GM11168 (cell line): ENCODE measurements around the gene KIF5C.

Source experiments
- in situ Hi-C: fragments of 300-500 bp; cut with MboI; formaldehyde crosslinking; loops from one replicate; pipeline ENCODE4 v1.12.0; 2022; ENCODE audit warnings: low sequenced_read_pairs; ENCODE audit not compliant: unreplicated experiment

The KIF5C gene

GRCh38 chr2:148922062-148922461 is 47.0 kb downstream of the KIF5C start:
- in situ Hi-C loops: no loop called here

GRCh38 chr2:148922776-148923475 is 47.9 kb downstream of the KIF5C start:
- in situ Hi-C loops: no loop called here

- in situ Hi-C loops: loop anchor here (5.0 kb wide), 1 partner anchor 63 kb away; no protein-coding TSS in a partner anchor
Measured at GRCh38 chr2:148924514-148925178, 49.6 kb downstream of the KIF5C start.

- in situ Hi-C loops: loop anchor here (5.0 kb wide), 1 partner anchor 61 kb away; no protein-coding TSS in a partner anchor
Measured at GRCh38 chr2:148926291-148926961, 51.4 kb downstream of the KIF5C start.

GRCh38 chr2:148926981-148927401 is 52.0 kb downstream of the KIF5C start:
- in situ Hi-C loops: loop anchor here (5.0 kb wide), 1 partner anchor 60 kb away; no protein-coding TSS in a partner anchor

- in situ Hi-C loops: loop anchor here (5.0 kb wide), 1 partner anchor 59 kb away; no protein-coding TSS in a partner anchor
Measured at GRCh38 chr2:148928395-148928794, 53.4 kb downstream of the KIF5C start.

- in situ Hi-C loops: no loop called here
Measured at GRCh38 chr2:148930046-148930775, 55.2 kb downstream of the KIF5C start.

- in situ Hi-C loops: no loop called here
Measured at GRCh38 chr2:148932536-148932935, 57.5 kb downstream of the KIF5C start.

GRCh38 chr2:148933456-148933855 is 58.4 kb downstream of the KIF5C start:
- in situ Hi-C loops: no loop called here

- in situ Hi-C loops: no loop called here
Measured at GRCh38 chr2:148935791-148936190, 60.8 kb downstream of the KIF5C start.

GRCh38 chr2:148936857-148937450 is 61.9 kb downstream of the KIF5C start:
- in situ Hi-C loops: no loop called here

- in situ Hi-C loops: no loop called here
Measured at GRCh38 chr2:148939271-148939670, 64.2 kb downstream of the KIF5C start.

- in situ Hi-C loops: no loop called here
Measured at GRCh38 chr2:148943097-148943496, 68.1 kb downstream of the KIF5C start.

GRCh38 chr2:148944536-148944935 is 69.5 kb downstream of the KIF5C start:
- in situ Hi-C loops: no loop called here

- in situ Hi-C loops: no loop called here
Measured at GRCh38 chr2:148947299-148947698, 72.3 kb downstream of the KIF5C start.

GRCh38 chr2:148948868-148949267 is 73.8 kb downstream of the KIF5C start:
- in situ Hi-C loops: no loop called here

GRCh38 chr2:148949348-148949747 is 74.3 kb downstream of the KIF5C start:
- in situ Hi-C loops: no loop called here

- in situ Hi-C loops: no loop called here
Measured at GRCh38 chr2:148952621-148953020, 77.6 kb downstream of the KIF5C start.

GRCh38 chr2:148953426-148953825 is 78.4 kb downstream of the KIF5C start:
- in situ Hi-C loops: no loop called here

- in situ Hi-C loops: no loop called here
Measured at GRCh38 chr2:148954536-148954935, 79.5 kb downstream of the KIF5C start.
